Activated naive CD8-positive, alpha-beta T cell treated with anti-CD3 and anti-CD28 coated beads, Interleukin-2, amount 50 U/mL, for 24 hours (primary cell): ENCODE measurements around the gene TMEM219.

Experiments used
- ATAC-seq: fragments of 150-1000 bp; cut with Tn5 transposase; one replicate; pipeline ENCODE4 v1.10.0; 2021
- DNase-seq: peaks from one replicate; pipeline ENCODE4 v3.0.0; 2021
- H3K27ac Mint-ChIP-seq: one replicate; pipeline ENCODE4 v1.8.0; 2021; ENCODE audit warnings: mild to moderate bottlenecking, mixed read lengths
- H3K27me3 Mint-ChIP-seq: one replicate; pipeline ENCODE4 v1.8.0; 2021; ENCODE audit warnings: mixed read lengths
- H3K36me3 Mint-ChIP-seq: one replicate; pipeline ENCODE4 v1.8.0; 2021; ENCODE audit warnings: low read depth, mixed read lengths
- H3K4me1 Mint-ChIP-seq: one replicate; pipeline ENCODE4 v1.8.0; 2021; ENCODE audit warnings: mixed read lengths
- H3K4me3 Mint-ChIP-seq: one replicate; pipeline ENCODE4 v1.8.0; 2021; ENCODE audit warnings: mild to moderate bottlenecking, moderate library complexity, mixed read lengths
- H3K9me3 Mint-ChIP-seq: one replicate; pipeline ENCODE4 v1.8.0; 2021; ENCODE audit warnings: mixed read lengths

TMEM219 gene

DNA sequence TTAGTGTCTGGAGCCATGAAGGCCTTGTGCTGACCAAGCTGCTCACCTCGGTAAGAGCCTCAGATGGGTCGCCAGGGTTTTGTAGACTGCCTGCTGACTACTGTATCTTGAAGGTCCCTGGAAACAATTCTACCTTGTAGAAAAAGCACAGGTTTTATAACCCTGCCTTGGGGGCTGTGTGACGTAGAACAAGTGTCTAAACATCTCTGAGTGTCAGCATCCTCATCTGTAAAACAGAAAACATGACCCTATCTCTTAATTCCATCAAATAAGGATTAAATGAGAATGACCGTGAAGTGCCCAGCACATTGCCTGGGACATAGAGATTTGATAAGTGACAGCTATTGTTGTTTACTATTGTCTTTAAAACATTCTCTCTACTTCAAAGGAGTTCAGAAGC is 6.3 kb downstream of the TMEM219 start:
- H3K27me3 Mint-ChIP-seq = no peaks in the 10 kb centered on the region
- peaks cover 8% of the 10 kb centered on the region for H3K4me1 Mint-ChIP-seq
- no peak overlapping the region for H3K27ac Mint-ChIP-seq
- H3K36me3 Mint-ChIP-seq = peaks cover 13% of the 10 kb centered on the region
- no peak for DNase-seq
- ATAC-seq = no peak
- H3K9me3 Mint-ChIP-seq = peaks cover 5% of the 10 kb centered on the region
- no peak overlapping the region for H3K4me3 Mint-ChIP-seq

DNA sequence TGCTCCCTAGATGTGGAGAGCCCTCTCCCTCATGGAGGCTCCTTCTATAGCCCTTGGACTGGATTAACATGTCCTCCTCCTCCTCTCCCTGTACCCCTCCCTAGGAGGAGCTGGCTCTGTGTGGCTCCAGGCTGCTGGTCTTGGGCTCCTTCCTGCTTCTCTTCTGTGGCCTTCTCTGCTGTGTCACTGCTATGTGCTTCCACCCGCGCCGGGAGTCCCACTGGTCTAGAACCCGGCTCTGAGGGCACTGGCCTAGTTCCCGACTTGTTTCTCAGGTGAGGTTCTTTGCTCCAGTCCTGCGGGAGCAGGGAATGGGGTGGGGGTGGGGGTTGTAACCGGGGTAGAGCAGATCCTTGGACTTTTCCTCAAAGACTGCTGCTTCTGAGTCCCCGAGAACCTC is 9.4 kb downstream of the TMEM219 start:
- Mint-ChIP-seq H3K36me3 (peaks cover 15% of the 10 kb centered on the region), H3K4me3 (no peak overlapping the region)

DNA sequence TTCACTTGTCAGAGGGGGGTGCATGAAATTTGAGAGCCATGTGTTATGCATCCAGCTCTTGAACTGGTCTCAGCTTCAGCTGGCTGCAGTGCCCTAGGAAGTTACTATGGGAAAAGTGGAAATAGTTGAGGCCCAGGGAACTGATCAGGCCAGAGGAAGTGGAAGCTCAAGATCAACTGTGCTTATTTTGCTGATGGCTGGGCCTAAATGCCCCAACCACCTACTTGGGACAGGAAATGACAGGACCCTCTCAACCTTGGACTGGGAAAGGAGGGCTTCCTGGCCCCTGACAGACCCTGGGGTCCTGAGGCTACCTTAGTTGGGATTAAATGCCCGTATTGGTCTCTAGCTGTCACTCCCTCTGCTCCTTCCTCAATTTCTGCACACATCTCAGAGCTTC is 10.6 kb downstream of the TMEM219 start:
- H3K4me1 Mint-ChIP-seq = peaks cover 33% of the 10 kb centered on the region
- no peak overlapping the region for H3K4me3 Mint-ChIP-seq
- peaks cover 15% of the 10 kb centered on the region for H3K36me3 Mint-ChIP-seq
- DNase-seq = no peak
- ATAC-seq = no peak
- H3K27me3 Mint-ChIP-seq = no peaks in the 10 kb centered on the region
- H3K9me3 Mint-ChIP-seq = peaks cover 8% of the 10 kb centered on the region
- H3K27ac Mint-ChIP-seq = peak overlapping the region; percentile 92

More for the DNA sequence above, 9.4 kb downstream of the TMEM219 start:
- no peak overlapping the region for H3K27ac Mint-ChIP-seq
- no peaks in the 10 kb centered on the region for H3K27me3 Mint-ChIP-seq
- peaks cover 25% of the 10 kb centered on the region for H3K4me1 Mint-ChIP-seq
- DNase-seq (no peak), ATAC-seq (no peak)
- H3K9me3 Mint-ChIP-seq = peaks cover 8% of the 10 kb centered on the region

DNA sequence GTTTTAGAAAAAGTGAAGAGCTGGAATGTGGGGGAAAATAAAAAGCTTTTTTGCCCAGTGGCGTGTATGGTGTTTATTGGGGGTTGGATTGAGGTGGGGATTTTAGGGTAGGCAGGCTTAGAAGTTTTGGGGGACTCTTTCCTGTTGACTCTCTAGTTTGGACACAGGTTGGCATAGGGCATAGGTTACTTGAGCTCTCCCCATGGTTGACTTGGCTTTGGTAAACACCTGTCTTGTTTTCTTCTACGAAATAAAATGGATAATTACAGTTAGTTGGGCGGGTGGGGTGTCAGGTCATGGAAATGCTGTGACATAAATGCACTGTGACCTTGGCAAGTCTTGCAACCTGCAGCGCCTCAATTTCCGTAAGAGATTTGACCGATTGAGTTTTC is 11.1 kb downstream of the TMEM219 start:
- H3K36me3 Mint-ChIP-seq = peaks cover 15% of the 10 kb centered on the region
- H3K27ac Mint-ChIP-seq = peak overlapping the region; percentile 92
- no peak for DNase-seq
- H3K4me1 Mint-ChIP-seq = peaks cover 33% of the 10 kb centered on the region
- H3K4me3 Mint-ChIP-seq = peak overlapping the region; percentile 94
- peaks cover 8% of the 10 kb centered on the region for H3K9me3 Mint-ChIP-seq
- ATAC-seq = no peak
- H3K27me3 Mint-ChIP-seq = no peaks in the 10 kb centered on the region

DNA sequence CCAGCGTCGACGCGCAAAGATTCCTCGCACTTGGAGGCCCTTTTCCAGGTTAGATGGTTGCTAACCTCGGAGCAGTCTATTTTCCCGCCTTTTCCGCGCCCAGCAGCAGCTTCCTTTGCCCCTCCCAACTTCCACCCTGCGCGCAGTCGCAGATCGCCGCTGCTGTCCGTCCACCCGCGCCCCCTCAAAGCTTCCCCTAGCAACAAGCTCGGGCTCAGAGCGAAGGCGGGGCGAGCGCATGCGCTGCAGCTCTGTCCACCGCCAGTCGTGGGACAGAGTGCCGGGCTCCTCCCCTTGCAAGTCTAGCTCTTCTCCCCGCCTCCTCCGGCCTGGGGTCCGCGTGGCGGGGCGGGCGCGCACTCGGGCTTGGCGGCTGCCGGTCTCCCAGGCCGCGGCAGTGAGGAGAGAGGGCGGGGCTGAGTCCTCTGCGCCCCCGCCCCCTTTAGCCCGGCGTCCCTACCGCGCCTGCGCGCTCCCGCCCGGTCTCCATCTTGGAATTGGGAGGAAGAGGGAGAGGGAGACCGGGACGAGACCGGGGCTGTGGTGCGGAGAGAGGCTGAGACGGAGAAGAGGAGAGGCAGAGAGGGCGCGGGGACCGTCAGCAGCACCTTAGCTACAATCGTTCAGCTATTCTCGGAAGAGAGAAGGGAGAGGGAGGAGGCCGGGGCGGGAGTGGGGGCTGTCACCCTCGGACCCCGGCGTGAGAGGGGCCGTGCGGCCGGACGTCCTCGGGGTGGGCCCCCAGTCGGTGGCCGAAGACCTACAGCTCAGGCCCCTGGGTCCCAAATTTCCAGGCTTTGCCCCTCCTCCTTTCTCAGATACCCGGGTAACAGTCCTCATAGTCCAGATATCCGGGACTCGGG is 11.7 kb downstream of the TMEM219 start, which contains the start of gene TAOK2:
Gene TAOK2, plus strand, starts transcription at position 485 of the 863 bp plus-strand sequence. CDS start 3,905 bp downstream, outside the sequence.
- Mint-ChIP-seq H3K4me1 (peaks cover 33% of the 10 kb centered on the region), H3K27ac (peak within 1 kb of the TSS; percentile 93), H3K36me3 (peaks cover 18% of the 10 kb centered on the region), H3K27me3 (no peaks in the 10 kb centered on the region), H3K9me3 (peaks cover 8% of the 10 kb centered on the region), H3K4me3 (peak within 1 kb of the TSS; percentile 94)
- peak; percentile 98 for ATAC-seq
- peak; percentile 98 for DNase-seq

DNA sequence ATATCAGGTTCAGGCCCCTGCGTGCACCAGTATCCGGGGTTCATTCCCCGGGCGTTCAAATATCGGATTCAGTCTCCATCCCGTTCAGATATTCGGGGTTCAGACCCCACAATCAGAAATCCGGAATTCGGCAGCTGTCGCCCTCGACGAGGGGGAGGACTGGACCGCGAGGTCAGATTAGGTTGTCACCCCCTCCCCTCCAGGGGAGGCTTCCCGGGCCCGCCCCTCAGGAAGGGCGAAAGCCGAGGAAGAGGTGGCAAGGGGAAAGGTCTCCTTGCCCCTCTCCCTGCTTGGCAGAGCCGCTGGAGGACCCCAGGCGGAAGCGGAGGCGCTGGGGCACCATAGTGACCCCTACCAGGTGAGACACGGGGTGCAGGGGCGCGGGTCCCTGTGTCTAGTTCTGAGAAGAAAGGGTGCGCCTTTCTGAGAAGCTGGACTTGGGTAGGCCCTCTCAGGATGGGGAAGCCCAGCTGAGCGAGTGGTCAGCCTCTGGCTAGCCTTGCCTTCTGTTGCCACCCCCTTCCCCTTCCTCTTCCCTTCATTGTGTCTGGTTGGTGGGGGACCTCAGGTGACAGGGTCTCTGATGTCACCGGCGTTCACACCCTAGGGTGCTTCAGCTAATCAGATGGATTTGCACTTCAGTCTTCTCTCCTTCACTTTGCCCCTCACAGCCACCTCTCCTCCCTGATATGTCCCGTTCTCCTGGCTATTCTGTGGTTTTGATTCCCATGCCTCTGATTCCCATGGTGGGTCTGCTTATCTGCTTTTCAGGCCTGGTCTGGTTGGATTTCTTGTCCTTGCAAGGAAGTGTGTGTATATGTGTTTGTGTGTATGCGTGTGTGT is 12.6 kb downstream of the TMEM219 start:
- Mint-ChIP-seq H3K27me3 (no peaks in the 10 kb centered on the region), H3K9me3 (peaks cover 8% of the 10 kb centered on the region), H3K27ac (peak overlapping the region; percentile 93), H3K4me1 (peaks cover 33% of the 10 kb centered on the region), H3K36me3 (peaks cover 23% of the 10 kb centered on the region), H3K4me3 (peak overlapping the region; percentile 94)
- peak; percentile 28 for DNase-seq
- ATAC-seq = no peak

DNA sequence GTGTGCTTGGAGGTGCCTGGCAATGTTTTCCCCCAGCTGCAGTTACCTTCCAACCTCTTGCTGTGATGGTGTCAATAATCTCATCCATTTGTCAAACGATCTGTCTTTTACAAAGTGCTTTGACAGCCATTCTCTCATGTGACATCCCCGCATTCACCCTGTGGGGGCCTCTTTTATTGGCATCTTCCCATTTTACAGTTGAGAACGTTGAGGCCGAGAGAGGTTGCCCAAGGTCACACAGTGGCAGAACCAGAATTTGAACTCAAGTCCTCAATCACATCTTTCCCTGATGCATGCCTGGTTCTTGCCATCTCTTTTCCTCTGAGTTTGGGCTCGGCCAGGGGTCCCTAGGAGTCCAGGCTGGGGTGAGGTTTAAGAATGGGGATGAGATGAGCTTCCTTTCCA is 13.3 kb downstream of the TMEM219 start:
- peaks cover 33% of the 10 kb centered on the region for H3K4me1 Mint-ChIP-seq
- H3K27me3 Mint-ChIP-seq = no peaks in the 10 kb centered on the region
- peak overlapping the region; percentile 93 for H3K27ac Mint-ChIP-seq
- peaks cover 8% of the 10 kb centered on the region for H3K9me3 Mint-ChIP-seq
- peaks cover 26% of the 10 kb centered on the region for H3K36me3 Mint-ChIP-seq
- DNase-seq = no peak
- ATAC-seq = no peak
- peak overlapping the region; percentile 94 for H3K4me3 Mint-ChIP-seq

DNA sequence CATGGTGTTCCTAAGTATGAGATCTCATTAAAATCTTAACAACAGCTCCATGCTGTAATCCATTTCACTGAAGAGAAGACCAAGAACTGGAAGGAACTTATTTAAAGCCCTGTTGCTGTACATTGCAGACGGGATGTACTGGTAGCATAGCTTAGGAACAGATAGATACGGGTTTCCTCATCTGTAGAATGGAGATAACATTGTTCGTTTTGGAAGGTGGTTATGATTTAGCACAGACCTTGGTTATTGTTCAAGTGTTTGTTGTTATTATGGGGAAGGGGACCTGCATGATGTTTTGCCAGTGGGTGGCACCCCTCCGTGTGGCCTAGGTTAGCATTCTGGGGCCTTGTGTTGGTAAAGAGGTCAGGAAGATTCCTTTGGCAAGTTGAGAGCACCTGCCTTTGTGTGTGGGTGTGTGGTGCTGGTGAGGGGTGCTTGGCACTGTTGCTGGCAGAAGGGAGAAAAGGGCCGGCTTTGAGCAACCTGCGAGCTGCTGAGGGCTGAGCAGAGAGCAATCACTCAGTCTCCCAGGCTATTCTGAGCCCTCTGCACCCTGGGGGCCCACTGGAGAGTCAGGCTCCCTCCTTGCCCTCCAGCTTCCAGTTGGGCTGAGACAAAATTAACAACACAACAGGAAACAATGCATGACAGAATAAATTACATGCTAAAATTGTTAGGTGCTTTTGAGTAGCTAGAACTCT is 14.1 kb downstream of the TMEM219 start:
- H3K4me1 Mint-ChIP-seq = peaks cover 33% of the 10 kb centered on the region
- no peaks in the 10 kb centered on the region for H3K27me3 Mint-ChIP-seq
- H3K27ac Mint-ChIP-seq = no peak overlapping the region
- no peak for DNase-seq
- peak overlapping the region; percentile 94 for H3K4me3 Mint-ChIP-seq
- H3K9me3 Mint-ChIP-seq = peaks cover 8% of the 10 kb centered on the region
- ATAC-seq = no peak
- H3K36me3 Mint-ChIP-seq = peaks cover 31% of the 10 kb centered on the region

DNA sequence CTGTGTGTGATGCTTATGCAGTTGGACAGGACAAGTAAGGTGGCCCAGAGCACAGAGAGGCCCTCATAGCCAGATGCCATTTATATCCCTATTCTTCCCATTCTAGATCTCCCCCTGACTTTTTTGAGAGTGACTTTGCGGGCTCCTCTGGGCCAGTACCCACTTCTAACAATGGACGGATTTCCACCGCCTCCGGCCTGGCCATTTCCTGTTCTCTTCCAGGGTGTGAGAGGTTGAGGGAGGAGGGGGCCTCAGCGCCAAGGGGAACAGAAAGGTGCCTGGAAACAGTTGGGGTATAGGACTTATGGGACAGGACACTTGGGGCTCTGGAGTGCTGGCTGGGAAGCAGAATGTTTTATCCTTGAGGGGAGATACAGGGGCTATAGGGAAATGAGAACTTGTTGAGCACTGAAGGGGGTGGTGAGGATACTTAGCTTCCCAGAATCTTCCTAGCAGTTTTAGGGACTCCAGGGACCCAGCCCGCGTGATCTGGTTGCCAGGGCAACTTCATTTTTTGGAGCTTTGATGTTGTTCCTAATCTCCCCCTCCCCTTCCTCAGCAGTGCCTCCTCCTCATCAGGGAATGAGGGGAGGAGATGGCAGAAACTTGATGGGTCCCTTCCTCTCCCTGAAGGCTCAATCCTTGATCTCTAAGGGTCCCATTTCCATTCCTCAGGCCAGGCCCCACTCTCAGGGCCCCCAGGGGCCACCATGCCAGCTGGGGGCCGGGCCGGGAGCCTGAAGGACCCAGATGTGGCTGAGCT is 15.4 kb downstream of the TMEM219 start:
- H3K27me3 Mint-ChIP-seq = no peaks in the 10 kb centered on the region
- no peak for DNase-seq
- peaks cover 8% of the 10 kb centered on the region for H3K9me3 Mint-ChIP-seq
- peaks cover 33% of the 10 kb centered on the region for H3K4me1 Mint-ChIP-seq
- no peak for ATAC-seq
- peak overlapping the region; percentile 27 for H3K27ac Mint-ChIP-seq
- H3K36me3 Mint-ChIP-seq = peaks cover 33% of the 10 kb centered on the region
- no peak overlapping the region for H3K4me3 Mint-ChIP-seq

DNA sequence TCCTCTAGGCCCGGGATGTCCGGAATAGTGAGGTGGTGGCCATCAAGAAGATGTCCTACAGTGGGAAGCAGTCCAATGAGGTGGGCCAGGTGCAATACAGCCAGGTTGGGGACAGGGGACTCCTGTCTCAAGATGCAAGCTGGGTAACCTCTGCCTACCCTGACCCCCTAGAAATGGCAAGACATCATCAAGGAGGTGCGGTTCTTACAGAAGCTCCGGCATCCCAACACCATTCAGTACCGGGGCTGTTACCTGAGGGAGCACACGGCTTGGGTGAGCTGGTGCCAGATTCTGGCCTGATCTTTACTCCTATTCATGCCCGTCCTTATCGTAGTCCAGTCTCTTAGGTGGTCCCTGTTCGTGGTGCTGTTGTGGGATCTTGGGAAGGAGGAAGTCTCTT is 16.2 kb downstream of the TMEM219 start:
- H3K27ac Mint-ChIP-seq = no peak overlapping the region
- H3K4me3 Mint-ChIP-seq = no peak overlapping the region
- DNase-seq (no peak), ATAC-seq (no peak)
- H3K4me1 Mint-ChIP-seq = peaks cover 29% of the 10 kb centered on the region
- peaks cover 32% of the 10 kb centered on the region for H3K36me3 Mint-ChIP-seq
- peaks cover 4% of the 10 kb centered on the region for H3K9me3 Mint-ChIP-seq
- H3K27me3 Mint-ChIP-seq = no peaks in the 10 kb centered on the region

DNA sequence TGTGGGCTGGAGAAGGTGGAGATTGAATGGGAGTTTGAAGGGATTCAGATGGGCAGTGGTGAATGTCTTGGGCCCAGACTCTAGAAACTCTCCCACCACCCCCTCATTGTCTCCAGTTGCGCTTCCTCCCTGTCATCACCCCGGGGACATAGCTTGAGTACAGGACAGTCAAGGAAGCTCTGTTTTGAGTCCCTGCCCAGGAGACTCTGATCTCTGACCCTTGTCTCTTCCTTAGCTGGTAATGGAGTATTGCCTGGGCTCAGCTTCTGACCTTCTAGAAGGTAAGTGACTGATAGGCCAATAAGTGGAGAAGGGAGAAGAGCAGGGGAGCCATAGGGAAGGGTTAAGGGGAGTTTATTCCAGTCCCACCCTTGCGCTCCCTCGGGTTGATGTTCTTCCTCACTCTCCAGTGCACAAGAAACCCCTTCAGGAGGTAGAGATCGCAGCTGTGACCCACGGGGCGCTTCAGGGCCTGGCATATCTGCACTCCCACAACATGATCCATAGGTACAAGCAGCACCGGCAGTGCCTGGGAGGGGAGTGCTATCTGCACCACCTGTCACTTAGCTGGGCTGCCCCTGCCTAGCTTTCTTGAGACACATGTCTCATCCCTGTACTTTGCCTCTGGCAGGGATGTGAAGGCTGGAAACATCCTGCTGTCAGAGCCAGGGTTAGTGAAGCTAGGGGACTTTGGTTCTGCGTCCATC is 16.8 kb downstream of the TMEM219 start:
- Mint-ChIP-seq H3K27me3 (no peaks in the 10 kb centered on the region), H3K4me3 (no peak overlapping the region), H3K4me1 (peaks cover 25% of the 10 kb centered on the region), H3K9me3 (no peaks in the 10 kb centered on the region), H3K27ac (no peak overlapping the region), H3K36me3 (peaks cover 33% of the 10 kb centered on the region)
- no peak for ATAC-seq
- DNase-seq = no peak

DNA sequence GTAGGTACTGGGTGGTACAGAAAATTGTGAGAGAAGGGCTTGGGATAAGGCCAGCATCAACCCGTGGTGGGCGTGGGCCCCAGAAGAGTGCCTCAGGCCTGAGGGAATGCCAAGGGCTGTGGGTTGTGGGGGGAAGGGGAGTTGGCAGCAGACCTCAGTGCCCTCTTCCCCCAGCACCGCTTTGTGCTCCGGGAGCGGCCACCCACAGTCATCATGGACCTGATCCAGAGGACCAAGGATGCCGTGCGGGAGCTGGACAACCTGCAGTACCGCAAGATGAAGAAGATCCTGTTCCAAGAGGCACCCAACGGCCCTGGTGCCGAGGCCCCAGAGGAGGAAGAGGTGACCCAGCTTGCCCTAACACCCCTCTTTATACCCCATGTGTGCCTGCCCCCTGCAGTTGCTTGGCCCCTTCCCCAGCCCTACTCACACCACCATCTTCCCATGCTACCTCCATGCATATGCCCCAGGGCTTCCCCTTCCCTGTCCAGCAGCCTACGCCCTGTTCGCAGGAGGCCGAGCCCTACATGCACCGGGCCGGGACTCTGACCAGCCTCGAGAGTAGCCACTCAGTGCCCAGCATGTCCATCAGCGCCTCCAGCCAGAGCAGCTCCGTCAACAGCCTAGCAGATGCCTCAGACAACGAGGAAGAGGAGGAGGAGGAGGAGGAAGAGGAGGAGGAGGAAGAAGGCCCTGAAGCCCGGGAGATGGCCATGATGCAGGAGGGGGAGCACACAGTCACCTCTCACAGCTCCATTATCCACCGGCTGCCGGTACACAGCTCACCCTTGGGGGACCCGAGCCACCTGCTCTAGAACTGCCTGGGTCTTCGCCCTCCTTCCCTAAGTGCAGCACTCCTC is 20.9 kb downstream of the TMEM219 start:
- Mint-ChIP-seq H3K9me3 (no peaks in the 10 kb centered on the region), H3K27ac (no peak overlapping the region), H3K36me3 (peaks cover 35% of the 10 kb centered on the region), H3K4me3 (no peak overlapping the region), H3K4me1 (no peaks in the 10 kb centered on the region), H3K27me3 (no peaks in the 10 kb centered on the region)
- ATAC-seq = no peak
- no peak for DNase-seq
